Measurements from ENCODE around the gene EPB41L3.
"Not testable (repeated sequence)": the region's sequence is repeated elsewhere in the genome, so short reads cannot be mapped to it uniquely, and the experiment has no call there.

The EPB41L3 gene

GRCh38 chr18:5530629-5531178 is 13.1 kb downstream of the EPB41L3 start:
- DNase-seq = no peak

- no peak for DNase-seq
Observed at GRCh38 chr18:5529471-5529870, 14.3 kb downstream of the EPB41L3 start.

DNA sequence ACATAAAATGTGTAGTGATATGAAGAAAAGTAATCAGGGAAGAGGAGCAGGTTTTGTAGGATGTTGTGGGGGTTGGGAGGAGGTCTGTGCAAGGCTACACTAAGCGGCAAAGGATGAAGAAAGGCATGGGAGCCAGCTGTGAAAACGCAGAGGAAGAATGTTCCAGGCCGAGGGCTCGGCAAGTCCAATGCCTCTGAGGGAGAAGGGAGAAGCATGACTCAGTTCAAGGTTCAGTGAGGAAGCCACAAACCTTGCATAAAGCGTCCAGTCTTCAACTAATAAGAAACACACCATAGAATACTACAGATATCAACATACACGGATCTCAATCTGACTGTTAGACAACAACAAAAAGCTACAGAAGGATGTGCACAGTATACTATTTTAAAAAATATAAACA is 16.2 kb downstream of the EPB41L3 start:
- peak; percentile 93 for DNase-seq

- DNase-seq = no peak
Observed at GRCh38 chr18:5524660-5525059, 19.1 kb downstream of the EPB41L3 start.

DNA sequence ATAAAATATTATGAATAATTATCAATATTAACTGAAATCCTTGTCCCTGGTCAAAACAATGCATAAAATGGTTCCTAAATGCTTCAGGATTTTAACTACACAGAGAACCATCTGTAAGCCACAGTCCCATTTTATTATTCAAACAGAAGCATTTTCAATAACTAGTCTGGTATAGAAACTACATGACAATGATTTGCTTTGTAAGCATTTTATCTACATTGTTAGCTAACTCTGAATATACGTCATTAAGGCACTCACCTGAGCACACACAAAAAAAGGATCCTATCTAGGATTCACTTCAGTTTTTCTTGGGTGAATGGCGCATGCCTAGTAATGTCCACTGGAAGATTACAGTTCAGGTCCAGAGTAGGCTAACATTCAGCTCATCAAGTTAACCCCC is 22.8 kb downstream of the EPB41L3 start:
- no peak for DNase-seq

GRCh38 chr18:5520464-5520863 is 23.3 kb downstream of the EPB41L3 start:
- DNase-seq = no peak

DNA sequence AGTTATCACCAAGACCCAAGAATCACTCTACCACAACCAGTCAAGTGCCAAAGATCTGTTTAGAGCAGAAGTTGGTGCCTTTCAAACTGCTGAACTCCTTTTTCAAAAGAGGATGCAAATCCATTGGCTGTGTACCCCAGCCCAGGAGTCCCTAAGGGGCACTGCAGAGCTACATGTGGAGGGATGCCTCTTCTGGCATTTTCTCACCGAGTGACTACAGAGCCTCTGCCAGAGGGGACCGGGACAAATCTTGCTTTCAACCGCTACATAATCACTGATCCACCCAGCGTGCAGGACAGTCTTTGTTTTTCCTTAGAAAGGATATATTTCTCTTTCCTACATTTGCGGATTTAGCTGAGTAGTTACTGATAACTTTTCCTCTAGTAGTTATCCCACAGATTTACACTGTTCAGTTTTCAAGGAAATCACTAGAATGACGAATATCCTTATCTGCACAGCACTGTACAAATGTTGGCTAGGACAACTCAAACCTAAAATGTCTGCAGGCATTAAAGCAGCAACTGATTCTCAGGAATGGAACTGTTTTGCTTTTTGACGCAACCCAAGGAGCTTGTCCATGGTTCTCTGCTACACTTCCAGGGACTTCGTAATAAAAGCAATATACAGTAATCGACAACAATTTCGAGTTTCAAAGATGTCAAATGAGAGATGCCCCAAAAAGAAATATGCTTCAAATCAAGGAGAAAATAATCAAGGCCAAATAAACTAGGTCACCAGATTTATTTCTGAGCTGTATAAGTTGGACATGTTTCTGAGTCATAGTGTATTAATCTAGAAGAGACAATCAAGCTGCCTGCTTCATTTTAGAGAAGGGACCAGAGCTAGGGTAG is 24.1 kb downstream of the EPB41L3 start:
- DNase-seq = no peak

DNA sequence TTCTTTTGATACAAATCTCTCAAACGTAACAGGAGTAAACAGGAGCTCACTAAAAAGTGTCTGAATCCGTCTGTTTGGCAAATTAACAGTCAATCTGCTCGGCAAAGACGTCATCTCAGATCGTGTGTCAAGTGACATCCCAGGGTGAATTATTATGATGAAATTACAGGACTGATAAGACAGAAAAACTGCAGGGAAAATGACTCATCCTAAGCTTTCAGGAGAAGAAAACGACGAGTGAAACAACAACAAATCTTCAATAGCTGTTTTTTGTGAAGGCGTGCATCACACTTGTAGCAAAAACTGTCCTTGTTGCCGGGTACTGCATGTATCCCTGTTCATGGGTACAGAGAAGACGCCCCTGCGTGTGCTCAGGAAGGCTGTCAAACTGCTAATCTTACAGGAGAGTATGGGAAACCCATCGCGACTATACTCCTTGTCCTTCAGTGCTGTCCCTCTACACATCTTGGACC is 24.9 kb downstream of the EPB41L3 start:
- peak; percentile 60 for DNase-seq

- DNase-seq = no peak
Observed at GRCh38 chr18:5518179-5518770, 25.5 kb downstream of the EPB41L3 start.

- DNase-seq = no peak
Observed at GRCh38 chr18:5516841-5517240, 27.0 kb downstream of the EPB41L3 start.

DNA sequence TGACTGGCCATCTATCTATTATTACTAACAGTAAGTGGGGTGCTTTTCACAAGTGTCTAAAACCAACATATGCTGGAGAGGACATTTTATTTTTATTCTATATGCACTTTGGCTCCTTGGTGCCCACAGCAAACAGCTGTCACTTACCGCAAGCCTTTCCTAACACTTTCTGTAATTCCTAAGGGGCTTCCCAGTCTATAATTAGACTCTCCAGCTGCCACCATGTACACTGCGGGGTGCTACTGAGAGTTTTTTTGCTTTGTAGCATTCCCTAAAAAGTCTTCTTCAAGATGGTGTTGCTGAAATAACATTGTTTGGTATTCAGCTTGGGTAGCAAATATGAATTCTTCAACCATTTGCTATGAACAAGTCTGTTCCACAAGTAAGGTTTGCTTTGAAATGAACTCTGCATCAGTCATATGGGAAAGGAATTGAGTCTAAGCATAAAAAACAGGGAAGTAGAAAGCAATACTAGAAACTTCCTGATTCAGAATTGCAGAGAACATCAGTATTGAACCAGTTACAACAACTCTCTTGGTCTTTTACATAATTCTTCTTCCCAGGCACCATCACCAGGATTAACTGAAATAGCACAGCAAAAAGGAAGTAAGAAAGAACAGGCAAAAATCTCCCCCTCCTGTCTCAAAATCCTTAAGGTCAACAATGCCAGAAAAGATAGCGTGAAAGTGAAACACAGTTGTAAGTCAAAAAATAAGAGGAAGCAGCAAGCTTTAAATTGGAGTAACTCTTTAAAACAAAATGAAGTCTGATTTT is 28.6 kb downstream of the EPB41L3 start:
- DNase-seq = no peak

DNA sequence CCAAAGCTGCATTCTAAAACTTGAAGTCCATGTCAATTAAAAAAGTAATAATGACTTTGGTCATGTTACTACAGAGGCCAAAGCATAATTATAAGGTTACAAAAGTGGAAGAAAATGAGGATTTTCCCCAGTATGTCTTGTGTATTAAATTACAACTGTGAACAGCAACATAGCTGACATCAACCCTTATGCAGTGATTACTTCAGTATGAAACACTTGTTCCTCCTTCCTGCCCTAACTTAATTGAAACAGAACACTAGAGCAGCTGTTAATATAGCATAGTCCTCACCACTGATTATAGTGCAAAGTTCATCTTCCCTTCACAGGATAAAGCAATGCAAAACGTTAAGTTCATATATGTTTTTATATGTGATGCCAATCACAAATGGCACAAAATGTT is 29.9 kb downstream of the EPB41L3 start:
- no peak for DNase-seq

DNA sequence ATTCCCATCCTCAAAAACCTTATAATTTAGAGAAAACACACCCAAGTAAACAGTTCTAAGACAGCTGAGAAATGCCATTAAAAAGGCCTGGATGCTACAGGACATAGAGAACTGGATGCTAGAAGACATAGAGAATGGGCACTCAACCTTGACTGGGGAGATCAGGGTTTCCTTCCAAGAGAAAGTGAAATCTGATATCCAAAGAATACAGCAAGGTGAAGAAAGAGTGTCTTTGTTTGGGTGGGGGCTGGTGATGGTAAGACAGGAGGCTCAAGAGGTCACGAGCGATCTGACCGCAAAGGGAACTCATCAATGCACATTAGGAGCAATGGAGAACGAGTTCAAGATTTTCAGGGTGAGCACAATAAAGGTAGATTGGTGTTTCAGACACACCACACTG is 31.6 kb downstream of the EPB41L3 start:
- DNase-seq = no peak

DNA sequence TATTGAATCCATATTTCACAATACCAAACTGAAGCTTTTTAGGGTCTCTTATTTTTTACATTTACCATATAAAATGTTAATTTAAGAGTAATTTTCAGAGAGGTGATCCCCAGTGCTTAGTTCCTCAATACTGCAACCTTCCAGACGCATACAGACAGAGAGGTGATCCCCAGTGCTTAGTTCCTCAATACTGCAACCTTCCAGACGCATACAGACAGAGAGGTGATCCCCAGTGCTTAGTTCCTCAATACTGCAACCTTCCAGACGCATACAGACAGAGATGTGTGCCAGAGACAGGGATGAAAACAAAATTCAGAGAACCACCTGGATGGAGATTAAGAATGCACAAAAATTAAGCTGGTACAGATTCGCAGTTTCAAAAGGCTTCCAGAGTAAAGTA is 32.3 kb downstream of the EPB41L3 start:
- not testable (repeated sequence) for DNase-seq

- peak; percentile 70 for DNase-seq
Observed at GRCh38 chr18:5510135-5510846, 33.5 kb downstream of the EPB41L3 start.

DNA sequence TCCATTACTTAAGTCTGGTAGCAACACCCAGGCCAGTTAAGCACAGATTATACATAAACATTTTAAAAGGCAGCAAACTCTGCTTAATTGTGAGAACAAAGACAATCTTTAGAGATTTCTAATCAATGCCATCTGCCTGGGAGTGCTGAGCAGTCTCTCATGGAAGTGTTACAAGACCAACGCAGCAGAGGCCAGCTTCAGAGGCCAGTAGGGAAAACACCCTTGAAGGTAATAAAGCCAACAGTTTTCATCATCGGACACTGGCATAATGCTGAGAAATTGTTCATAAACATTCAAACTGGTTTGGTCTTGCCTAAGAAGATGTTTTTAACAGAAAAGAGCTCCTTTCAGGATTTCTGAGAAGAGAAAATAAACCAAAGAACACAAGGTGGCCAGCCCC is 35.0 kb downstream of the EPB41L3 start:
- no peak for DNase-seq

DNA sequence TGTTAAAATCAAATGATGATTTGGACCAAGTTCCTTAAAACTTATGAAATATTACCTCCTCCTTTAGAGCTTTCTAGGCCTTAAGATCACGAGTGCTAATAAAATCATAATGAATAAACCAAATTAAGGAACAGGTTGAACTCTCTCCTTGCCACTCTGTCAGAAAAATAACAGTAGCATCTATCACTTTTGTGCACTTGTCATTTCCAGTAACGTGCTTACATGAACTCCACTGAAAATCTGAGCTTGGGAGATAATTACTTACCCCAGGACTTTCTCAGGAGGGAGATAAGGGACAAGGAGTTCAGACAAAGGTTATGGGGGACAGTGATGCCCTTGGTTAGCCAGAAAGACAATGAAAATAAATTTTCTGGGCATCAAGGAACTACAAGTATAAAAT is 36.0 kb downstream of the EPB41L3 start:
- DNase-seq = no peak

DNA sequence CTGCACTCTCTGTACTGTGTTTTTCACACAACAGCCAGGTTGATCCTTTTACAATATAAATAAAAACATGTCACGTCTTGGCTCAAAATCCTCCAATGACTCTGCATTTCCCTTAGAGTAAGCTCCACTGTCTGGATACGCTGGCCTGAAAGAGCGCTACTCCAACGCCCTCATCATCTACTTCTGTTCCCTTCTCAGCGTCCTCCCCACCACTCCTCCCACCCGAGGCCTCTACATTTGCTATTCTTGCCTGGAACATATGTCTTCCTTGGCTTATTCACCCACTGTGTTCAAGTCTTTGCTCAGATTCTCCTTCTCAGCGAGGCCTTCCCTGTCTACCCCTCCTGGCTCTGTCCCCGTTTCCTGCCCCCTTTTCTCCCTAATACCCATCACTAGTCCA is 37.6 kb downstream of the EPB41L3 start:
- DNase-seq = no peak

DNA sequence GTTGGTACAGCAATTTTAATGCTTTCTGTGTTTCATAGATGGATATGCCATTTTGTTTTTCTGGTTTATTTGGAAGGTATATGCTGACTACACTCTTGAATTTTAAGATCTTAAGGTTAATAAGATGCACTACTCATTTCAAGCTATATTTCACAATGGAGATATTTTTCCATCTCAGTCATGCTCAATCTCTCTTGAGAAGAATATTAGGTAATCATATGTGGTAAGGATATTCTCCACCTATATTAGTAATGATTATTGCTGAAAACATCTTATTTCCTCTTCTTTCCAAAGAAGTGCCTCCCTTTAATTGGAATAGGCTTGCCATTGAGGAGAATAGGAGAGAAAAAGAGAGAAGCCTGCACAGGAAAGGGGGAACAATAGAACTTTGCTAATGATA is 40.1 kb downstream of the EPB41L3 start:
- DNase-seq = peak; percentile 38

DNA sequence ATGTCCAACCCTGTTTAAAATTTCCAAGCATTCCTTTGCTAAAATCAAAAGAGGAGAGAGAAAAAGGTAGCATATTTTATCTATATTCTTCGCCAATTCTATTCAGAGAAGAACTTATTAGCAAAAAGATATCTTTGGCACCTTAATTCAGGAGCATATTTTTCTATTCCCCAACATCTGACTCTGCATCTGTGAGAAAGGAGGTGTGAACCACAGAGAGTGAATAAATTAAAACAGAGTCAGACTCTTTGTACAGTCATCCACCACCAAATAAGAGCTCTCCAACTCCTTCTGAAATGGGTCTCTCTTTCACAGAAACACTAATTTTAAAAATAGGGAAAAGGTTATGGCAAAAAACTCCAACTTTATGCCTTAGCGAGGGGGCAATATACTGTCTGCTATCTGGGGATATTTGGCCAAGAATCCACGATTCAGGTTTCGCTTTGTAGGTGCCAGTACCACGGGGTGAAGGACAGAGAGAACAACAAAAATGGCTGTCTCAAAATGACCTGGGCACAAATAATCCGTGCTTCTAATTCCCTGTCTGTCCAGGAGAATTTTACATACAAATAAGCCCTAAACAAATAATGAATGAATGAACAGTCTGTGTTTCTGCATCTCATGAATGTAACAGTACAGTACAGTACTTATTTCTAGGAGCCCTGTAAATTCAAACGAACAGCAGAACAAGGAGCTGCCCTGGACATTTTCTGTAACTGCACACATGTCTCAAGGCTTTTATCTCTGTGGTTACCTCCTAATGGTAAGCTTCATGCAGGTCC is 43.4 kb downstream of the EPB41L3 start:
- DNase-seq = no peak

DNA sequence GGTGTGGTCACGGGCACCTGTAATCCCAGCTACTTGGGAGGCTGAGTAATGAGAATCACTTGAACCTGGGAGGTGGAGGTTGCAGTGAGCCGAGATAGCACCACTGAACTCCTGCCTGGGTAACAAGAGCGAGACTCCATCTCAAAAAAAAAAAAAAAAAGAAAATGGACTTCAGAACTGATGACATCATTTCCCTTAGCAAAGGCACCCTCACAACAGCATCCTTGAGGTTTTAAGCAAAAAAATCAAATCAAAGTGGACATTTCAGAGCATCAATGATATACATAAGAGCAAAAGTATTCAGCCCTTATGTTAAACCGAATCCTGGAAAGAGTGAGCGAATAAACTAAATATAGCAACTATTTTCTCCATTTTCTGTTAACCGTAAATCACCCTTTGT is 45.3 kb downstream of the EPB41L3 start:
- DNase-seq = no peak

- DNase-seq = no peak
Observed at GRCh38 chr18:5496305-5496704, 47.5 kb downstream of the EPB41L3 start.
